Mesenchymal stem cell (in vitro differentiated cells and primary cell): ENCODE data around the gene DOCK10.
A peak's percentile ranks its signal among the peaks of the same experiment; 100 is the strongest.

Source experiments
- DNase-seq: peaks from one replicate; pipeline ENCODE4 v3.0.0-alpha.2; 2013
- H2AFZ ChIP-seq: one replicate; pipeline ENCODE4 v1.6.1; 2013; ENCODE audit warnings: low read depth, mild to moderate bottlenecking, control low read depth, inconsistent platforms, low read length, moderate library complexity
- H2AK5ac ChIP-seq: 2 replicates; pipeline ENCODE4 v1.6.1; 2013; ENCODE audit warnings: low read length, moderate library complexity, mild to moderate bottlenecking, inconsistent platforms; ENCODE audit not compliant: severe bottlenecking
- H2BK120ac ChIP-seq: one replicate; pipeline ENCODE4 v1.6.1; 2013; ENCODE audit warnings: low read depth, mild to moderate bottlenecking, inconsistent platforms, low read length, moderate library complexity
- H2BK12ac ChIP-seq, 2 experiments: one replicate each; pipeline ENCODE4 v1.6.1; 2013; ENCODE audit warnings: inconsistent platforms in 2 of 2, low read length in 2 of 2, mild to moderate bottlenecking in 2 of 2, moderate library complexity in 2 of 2, control low read depth in 1 of 2
- H2BK15ac ChIP-seq: one replicate; pipeline ENCODE4 v1.6.1; 2013; ENCODE audit warnings: mild to moderate bottlenecking, low read depth, inconsistent platforms; ENCODE audit not compliant: poor library complexity, severe bottlenecking
- H2BK5ac ChIP-seq: 2 replicates; pipeline ENCODE4 v1.6.1; 2013; ENCODE audit warnings: low read depth, mild to moderate bottlenecking, low read length, control low read depth, inconsistent platforms; ENCODE audit not compliant: poor library complexity, severe bottlenecking
- H3K14ac ChIP-seq, 2 experiments: one replicate each; pipeline ENCODE4 v1.6.1; 2013; ENCODE audit warnings: inconsistent platforms in 2 of 2, low read length in 2 of 2, control low read depth in 1 of 2, mild to moderate bottlenecking in 1 of 2, moderate library complexity in 1 of 2
- H3K18ac ChIP-seq, 2 experiments: one replicate each; pipeline ENCODE4 v1.6.1; 2013; ENCODE audit warnings: inconsistent platforms in 2 of 2, low read length in 2 of 2, control low read depth in 1 of 2, low read depth in 1 of 2, mild to moderate bottlenecking in 1 of 2
- H3K23ac ChIP-seq, 2 experiments: one replicate each; pipeline ENCODE4 v1.6.1; 2013; ENCODE audit warnings: inconsistent platforms in 2 of 2, low read length in 2 of 2, mild to moderate bottlenecking in 2 of 2, moderate library complexity in 2 of 2, control low read depth in 1 of 2
- H3K27ac ChIP-seq: 2 replicates; pipeline ENCODE4 v1.5.1; 2013; ENCODE audit warnings: mild to moderate bottlenecking, moderate library complexity, low read length, control low read depth, inconsistent platforms; ENCODE audit not compliant: poor library complexity, severe bottlenecking
- H3K27me3 ChIP-seq, 2 experiments: 2 replicates each; pipeline versions ENCODE4 v1.6.1 to v1.7.0; 2013; ENCODE audit warnings: low read length in 2 of 2, mild to moderate bottlenecking in 2 of 2, moderate library complexity in 2 of 2, control low read depth in 1 of 2, inconsistent platforms in 1 of 2; ENCODE audit not compliant: control insufficient read depth in 1 of 2, insufficient read depth in 1 of 2
- H3K36me3 ChIP-seq, 2 experiments: 2 replicates each; pipeline versions ENCODE4 v1.6.1 to v1.7.0; 2013; ENCODE audit warnings: low read length in 2 of 2, control low read depth in 1 of 2, inconsistent platforms in 1 of 2, low read depth in 1 of 2, mild to moderate bottlenecking in 1 of 2; ENCODE audit not compliant: insufficient read depth in 2 of 2, control insufficient read depth in 1 of 2
- H3K4ac ChIP-seq, 2 experiments: one replicate each; pipeline ENCODE4 v1.6.1; 2013; ENCODE audit warnings: inconsistent platforms in 2 of 2, low read length in 2 of 2, mild to moderate bottlenecking in 2 of 2, moderate library complexity in 2 of 2, control low read depth in 1 of 2, low read depth in 1 of 2
- H3K4me1 ChIP-seq: 2 replicates; pipeline ENCODE4 v1.6.1; 2013; ENCODE audit warnings: low read depth, low read length, control low read depth; ENCODE audit not compliant: control insufficient read depth, insufficient read depth
- H3K4me2 ChIP-seq: 2 replicates; pipeline ENCODE4 v1.6.1; 2013; ENCODE audit warnings: low read length, mild to moderate bottlenecking, inconsistent platforms; ENCODE audit not compliant: poor library complexity, severe bottlenecking
- H3K4me3 ChIP-seq, 2 experiments: 2 replicates each; pipeline versions ENCODE4 v1.5.1 to v1.7.0; 2013; ENCODE audit warnings: low read length in 2 of 2, mild to moderate bottlenecking in 2 of 2, control low read depth in 1 of 2, low read depth in 1 of 2; ENCODE audit not compliant: insufficient read depth in 1 of 2
- H3K79me1 ChIP-seq: replicated peaks from 2 replicates; pipeline ENCODE4 v1.6.1; 2013; ENCODE audit warnings: mild to moderate bottlenecking, control low read depth, low read length, inconsistent platforms; ENCODE audit not compliant: poor library complexity, severe bottlenecking
- H3K9ac ChIP-seq: 2 replicates; pipeline ENCODE4 v1.7.0; 2013; ENCODE audit warnings: mild to moderate bottlenecking, low read length, moderate library complexity
- H3K9me3 ChIP-seq: 2 replicates; pipeline ENCODE4 v1.7.0; 2013; ENCODE audit warnings: mild to moderate bottlenecking, low read length; ENCODE audit not compliant: control insufficient read depth
- H4K8ac ChIP-seq: one replicate; pipeline ENCODE4 v1.6.1; 2013; ENCODE audit warnings: inconsistent platforms, mild to moderate bottlenecking, low read length, moderate library complexity
- H4K91ac ChIP-seq: one replicate; pipeline ENCODE4 v1.6.1; 2013; ENCODE audit warnings: mild to moderate bottlenecking, low read length, inconsistent platforms
- WGBS: methylation state at CpG from one replicate; pipeline ENCODE4 v1.1.7; 2013; ENCODE audit warnings: mixed read lengths; 5-methylcytosine and 5-hydroxymethylcytosine counted together

The DOCK10 gene

DNA sequence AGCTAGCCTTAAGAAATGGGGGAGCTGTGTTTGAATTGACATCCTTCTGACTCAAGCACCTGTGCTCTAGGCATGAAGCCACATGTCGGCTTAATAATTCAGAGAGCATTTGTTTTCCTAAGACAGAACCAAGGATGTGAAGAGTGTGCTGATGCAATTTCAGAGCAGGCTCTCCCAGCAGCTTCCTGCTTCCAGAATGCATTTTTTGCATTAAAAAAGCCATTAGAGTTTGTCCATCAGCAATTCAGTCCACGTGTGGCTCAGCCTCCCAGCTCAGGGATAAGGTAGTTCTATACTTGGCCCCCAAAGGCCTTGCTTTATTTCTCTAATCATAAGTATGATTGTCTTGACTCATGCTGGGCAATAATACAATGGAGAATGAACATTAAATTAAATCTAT, 37.7 kb downstream of the DOCK10 start:
- H4K8ac ChIP-seq = no peak overlapping the region
- peak overlapping the region; percentile 57 for H3K27ac ChIP-seq
- H3K4me2 ChIP-seq = no peak overlapping the region
- H3K9ac ChIP-seq = no peak overlapping the region
- 79% methylated on average over 2 of the region's 2 CpGs for WGBS
- H3K4me3 ChIP-seq = no peak overlapping the region
- no peak overlapping the region for H2BK15ac ChIP-seq
- H2BK12ac ChIP-seq = no peak overlapping the region
- no peak overlapping the region for H4K91ac ChIP-seq
- H3K4me1 ChIP-seq = peaks cover 8% of the 10 kb centered on the region
- peaks cover 10% of the 10 kb centered on the region for H3K79me1 ChIP-seq
- H3K18ac ChIP-seq = no peak overlapping the region
- H2AFZ ChIP-seq = no peak overlapping the region
- no peak overlapping the region for H3K4ac ChIP-seq
- no peak overlapping the region for H3K14ac ChIP-seq
- H2AK5ac ChIP-seq = no peak overlapping the region
- H3K9me3 ChIP-seq = no peaks in the 10 kb centered on the region
- DNase-seq = no peak
- no peaks in the 10 kb centered on the region for H3K27me3 ChIP-seq
- no peaks in the 10 kb centered on the region for H3K36me3 ChIP-seq
- no peak overlapping the region for H2BK5ac ChIP-seq
- no peak overlapping the region for H2BK120ac ChIP-seq
- H3K23ac ChIP-seq = no peak overlapping the region

DNA sequence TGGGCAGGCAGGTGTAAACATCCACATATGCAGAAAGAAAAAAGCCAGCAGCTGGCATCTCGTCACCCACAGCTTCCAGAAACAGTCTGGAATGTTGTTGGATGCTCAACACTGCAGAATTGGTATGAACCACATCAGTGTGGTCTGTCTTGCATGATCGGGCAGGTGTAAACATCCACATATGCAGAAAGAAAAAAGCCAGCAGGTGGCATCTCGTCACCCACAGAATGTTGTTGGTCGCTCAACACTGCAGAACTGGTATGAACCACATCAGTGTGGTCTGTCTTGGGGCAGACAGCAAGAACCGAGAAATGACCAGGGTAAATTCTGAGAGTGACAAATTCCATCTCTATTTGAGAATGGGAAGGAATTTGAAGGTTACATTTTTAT, 39.6 kb downstream of the DOCK10 start:
- Histone ChIP-seq H3K79me1 (peaks cover 9% of the 10 kb centered on the region), H3K36me3 (no peaks in the 10 kb centered on the region), H3K27me3 (no peaks in the 10 kb centered on the region), H3K18ac (no peak overlapping the region), H2AK5ac (no peak overlapping the region), H3K27ac (peak overlapping the region; percentile 94), H3K14ac (no peak overlapping the region), H3K4me1 (peaks cover 8% of the 10 kb centered on the region), H4K91ac (no peak overlapping the region), H3K4me2 (no peak overlapping the region), H3K23ac (no peak overlapping the region), H2AFZ (no peak overlapping the region), H3K4ac (no peak overlapping the region), H3K9me3 (no peaks in the 10 kb centered on the region), H2BK15ac (no peak overlapping the region), H2BK12ac (no peak overlapping the region), H3K4me3 (no peak overlapping the region), H3K9ac (no peak overlapping the region), H2BK5ac (peak overlapping the region; percentile 60), H2BK120ac (no peak overlapping the region), H4K8ac (no peak overlapping the region)
- 69% methylated on average over 4 of the region's 5 CpGs for WGBS
- no peak for DNase-seq

DNA sequence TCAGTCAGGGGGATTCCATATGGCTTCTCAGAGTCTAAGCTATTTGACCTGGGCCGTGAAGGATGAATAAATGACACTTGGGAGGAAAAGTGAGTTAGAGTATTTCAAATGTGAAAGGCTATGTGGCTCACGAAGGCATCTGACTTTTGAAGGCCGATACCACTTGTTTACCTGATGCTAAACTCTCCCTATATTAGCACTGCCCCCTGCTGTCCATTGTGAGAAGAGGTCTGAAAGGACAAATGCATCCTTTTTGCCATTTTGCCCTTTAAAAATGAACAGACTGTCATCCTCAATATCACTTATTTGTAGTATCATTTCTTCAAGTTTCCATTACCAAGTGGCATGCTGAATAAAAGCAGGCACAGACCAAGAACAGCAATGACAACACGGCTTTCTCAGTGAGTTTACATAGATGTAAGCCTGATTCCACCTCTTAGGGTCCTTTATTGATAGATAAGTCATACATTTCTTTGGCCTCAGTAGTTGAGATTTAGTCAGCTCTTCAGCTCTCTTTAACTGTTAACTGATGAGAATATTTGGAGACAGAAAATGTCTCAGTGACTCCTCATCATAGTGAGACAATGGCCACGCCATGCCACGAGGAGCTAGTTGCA, 40.1 kb downstream of the DOCK10 start:
- Histone ChIP-seq H3K79me1 (peaks cover 10% of the 10 kb centered on the region), H3K18ac (peak overlapping the region in 1 of 2 experiments; percentile 67), H2BK5ac (peak overlapping the region; percentile 60), H2AFZ (no peak overlapping the region), H3K9ac (peak overlapping the region; percentile 53), H3K27ac (peak overlapping the region; percentile 94), H3K36me3 (no peaks in the 10 kb centered on the region), H3K4ac (no peak overlapping the region), H3K4me3 (no peak overlapping the region), H4K91ac (no peak overlapping the region), H3K9me3 (no peaks in the 10 kb centered on the region), H2BK120ac (no peak overlapping the region), H2BK12ac (peak overlapping the region in 1 of 2 experiments; percentile 23), H3K14ac (no peak overlapping the region), H3K4me2 (no peak overlapping the region), H4K8ac (no peak overlapping the region), H3K4me1 (peaks cover 8% of the 10 kb centered on the region), H2BK15ac (no peak overlapping the region), H2AK5ac (peak overlapping the region; percentile 83), H3K27me3 (no peaks in the 10 kb centered on the region), H3K23ac (no peak overlapping the region)
- WGBS = 50% methylated on average over 6 of the region's 6 CpGs
- DNase-seq = peak; percentile 70

DNA sequence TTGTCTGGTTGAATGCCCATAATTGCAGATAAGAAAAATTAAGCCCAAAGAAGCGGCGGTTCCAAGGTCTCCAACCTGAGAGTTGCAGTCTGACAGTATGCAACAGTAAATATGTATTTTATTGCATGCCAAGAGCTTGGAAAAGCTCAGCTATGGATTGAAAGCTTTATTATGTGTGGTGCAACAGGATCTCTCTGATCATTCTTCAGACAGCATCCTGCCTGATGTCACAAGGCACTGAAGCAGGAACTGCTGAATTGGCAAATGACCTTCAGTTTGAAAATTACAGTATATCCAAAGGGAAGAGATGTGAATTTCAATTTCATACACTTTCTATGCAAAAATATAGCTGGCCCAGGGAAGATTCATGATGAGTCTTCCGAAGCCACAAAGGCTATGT, 42.5 kb downstream of the DOCK10 start:
- Histone ChIP-seq H2BK120ac (no peak overlapping the region), H3K23ac (no peak overlapping the region), H3K18ac (no peak overlapping the region), H4K91ac (no peak overlapping the region), H3K4ac (no peak overlapping the region), H2AK5ac (no peak overlapping the region), H2BK5ac (no peak overlapping the region), H3K14ac (no peak overlapping the region), H3K36me3 (no peaks in the 10 kb centered on the region), H2AFZ (no peak overlapping the region), H3K27ac (no peak overlapping the region), H3K4me3 (no peak overlapping the region), H3K4me2 (no peak overlapping the region), H2BK12ac (no peak overlapping the region), H3K79me1 (peaks cover 13% of the 10 kb centered on the region), H3K4me1 (peaks cover 8% of the 10 kb centered on the region), H3K9ac (peak overlapping the region; percentile 3), H4K8ac (no peak overlapping the region), H3K9me3 (no peaks in the 10 kb centered on the region), H2BK15ac (no peak overlapping the region), H3K27me3 (no peaks in the 10 kb centered on the region)
- 98% methylated on average over 3 of the region's 3 CpGs for WGBS
- DNase-seq = no peak
